OCI-LY1 (cell line): ENCODE results near the gene SLC19A1.

Experiments used
- CTCF ChIP-seq: fragments of 200-600 bp; sonication (generic), shearing (Covaris generic); IDR thresholded peaks from 2 replicates; pipeline ENCODE4 v1.5.1; 2017; ENCODE audit warnings: mild to moderate bottlenecking, antibody characterized with exemption, low read length, moderate library complexity, mixed read lengths
- EZH2 ChIP-seq: fragments of 200-600 bp; sonication (generic), shearing (Covaris generic); IDR thresholded peaks from 2 replicates; pipeline ENCODE4 v1.8.0; 2017; ENCODE audit warnings: borderline replicate concordance, mixed run types, mild to moderate bottlenecking, antibody characterized with exemption, low read length, moderate library complexity, mixed read lengths

DNA sequence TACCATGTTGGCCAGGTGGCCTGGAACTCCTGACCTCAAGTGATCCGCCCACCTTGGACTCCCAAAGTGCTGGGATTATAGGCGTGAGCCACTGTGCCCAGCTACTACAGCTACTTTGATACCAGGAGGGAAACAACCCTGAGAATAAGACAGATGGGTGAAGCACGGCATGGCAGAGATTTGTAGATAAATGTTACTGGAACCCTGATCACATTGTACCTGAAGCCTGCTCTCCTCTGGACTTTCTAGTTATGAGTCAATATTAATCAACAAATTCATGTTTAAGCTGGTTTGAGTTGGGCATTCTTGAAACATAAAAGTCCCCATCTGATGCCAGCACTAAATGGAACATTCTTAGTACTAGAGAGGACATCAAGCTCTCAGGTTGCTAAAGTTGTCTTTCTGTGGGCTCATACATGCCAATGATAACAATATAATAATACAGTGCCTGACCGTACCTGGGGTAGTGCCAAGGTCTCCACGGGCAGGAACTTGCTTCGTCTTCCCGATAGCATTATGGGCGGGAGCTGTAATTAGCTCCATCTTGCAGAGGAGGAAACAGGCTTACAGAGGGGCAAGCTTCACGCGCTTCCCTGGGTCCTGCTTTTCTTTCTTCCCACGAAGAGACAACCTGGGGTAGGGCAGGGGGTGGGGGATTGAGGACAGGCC lies 30.7 kb upstream of the SLC19A1 start:
- TF ChIP-seq CTCF (no peak), EZH2 (no peak)
